ENCODE measurements around the gene GNAI1. TPM values are rescaled to one million over a fixed set of nuclear protein-coding genes. Genes with fewer than 3 reads are reported as not detected.

The GNAI1 gene
- total RNA-seq: 10 to 100 TPM; 27.3 to 32.4 TPM
- 100 to 1,000 TPM; 122 to 152 (median 138) TPM for polyA plus RNA-seq (ENCODE audit: insufficient read length in 6 of 6)
- long read RNA-seq, donor 1, full-length matches to known transcripts: 41 of 82 reads
- long read RNA-seq, donor 1, partial matches to known transcripts: 41 of 82 reads
- long read RNA-seq, donor 1, other reads (novel, unspliced or antisense): 0 of 82 reads
- long read RNA-seq, donor 2, full-length matches to known transcripts: 39 of 64 reads
- long read RNA-seq, donor 2, partial matches to known transcripts: 25 of 64 reads
- long read RNA-seq, donor 2, other reads (novel, unspliced or antisense): 0 of 64 reads
- long read RNA-seq, donor 3, full-length matches to known transcripts: 44 of 89 reads
- long read RNA-seq, donor 3, partial matches to known transcripts: 45 of 89 reads
- long read RNA-seq, donor 3, other reads (novel, unspliced or antisense): 0 of 89 reads
- long read RNA-seq, donor 4, full-length matches to known transcripts: 6 of 8 reads
- long read RNA-seq, donor 4, partial matches to known transcripts: 1 of 8 reads
- long read RNA-seq, donor 4, other reads (novel, unspliced or antisense): 1 of 8 reads
- long read RNA-seq, donor 5, full-length matches to known transcripts: 46 of 52 reads
- long read RNA-seq, donor 5, partial matches to known transcripts: 6 of 52 reads
- long read RNA-seq, donor 5, other reads (novel, unspliced or antisense): 0 of 52 reads
- long read RNA-seq, donor 6, full-length matches to known transcripts: 42 of 92 reads
- long read RNA-seq, donor 6, partial matches to known transcripts: 50 of 92 reads
- long read RNA-seq, donor 6, other reads (novel, unspliced or antisense): 0 of 92 reads
- long read RNA-seq, donor 7, full-length matches to known transcripts: 27 of 27 reads
- long read RNA-seq, donor 7, partial matches to known transcripts: 0 of 27 reads
- long read RNA-seq, donor 7, other reads (novel, unspliced or antisense): 0 of 27 reads
- long read RNA-seq, donor 8, full-length matches to known transcripts: 24 of 29 reads
- long read RNA-seq, donor 8, partial matches to known transcripts: 0 of 29 reads
- long read RNA-seq, donor 8, other reads (novel, unspliced or antisense): 5 of 29 reads
- long read RNA-seq, donor 9: 0 reads
- long read RNA-seq, donor 10, full-length matches to known transcripts: 1 of 1 reads
- long read RNA-seq, donor 10, partial matches to known transcripts: 0 of 1 reads
- long read RNA-seq, donor 10, other reads (novel, unspliced or antisense): 0 of 1 reads
- long read RNA-seq, donor 11, full-length matches to known transcripts: 41 of 100 reads
- long read RNA-seq, donor 11, partial matches to known transcripts: 54 of 100 reads
- long read RNA-seq, donor 11, other reads (novel, unspliced or antisense): 5 of 100 reads
- long read RNA-seq, donor 12, full-length matches to known transcripts: 33 of 33 reads
- long read RNA-seq, donor 12, partial matches to known transcripts: 0 of 33 reads
- long read RNA-seq, donor 12, other reads (novel, unspliced or antisense): 0 of 33 reads

GRCh38 chr7:80134536-80135308 is at the start of gene GNAI1:
TSS of gene GNAI1 (plus strand) at chr7:80134831. CDS start at chr7:80135161, 330 bp downstream.
- DNase-seq (peak; percentile 64 to 90 (median 80)), ATAC-seq (peak; percentile 87)
- H3K27me3 ChIP-seq: peaks cover 0 to 38% of the 10 kb centered on the region in 2 donors
- H3K4me1 ChIP-seq: peaks cover 10 to 24% of the 10 kb centered on the region in 2 donors
- H3K36me3 ChIP-seq: no peaks in the 10 kb centered on the region
- intact Hi-C loops (cut with DNase I): no loop called here
- TF ChIP-seq CTCF (IDR thresholded peaks at IDR 0.05): peak in 1 of 2 donors; percentile 31
- peak within 1 kb of the TSS; percentile 64 to 91 for H3K4me3 ChIP-seq
- no peaks in the 10 kb centered on the region for H3K9me3 ChIP-seq
- H3K27ac ChIP-seq: peak within 1 kb of the TSS; percentile 89 to 92

- DNase-seq (peak in 2 of 4 donors; percentile 46 to 49), ATAC-seq (peak; percentile 27)
- no peak overlapping the region for H3K4me3 ChIP-seq
- no peaks in the 10 kb centered on the region for H3K9me3 ChIP-seq
- H3K36me3 ChIP-seq: no peaks in the 10 kb centered on the region
- peaks cover 0 to 3% of the 10 kb centered on the region in 2 donors for H3K4me1 ChIP-seq
- intact Hi-C loops (cut with DNase I): no loop called here
- no peaks in the 10 kb centered on the region for H3K27me3 ChIP-seq
- no peak for TF ChIP-seq CTCF (IDR thresholded peaks at IDR 0.05)
- peak overlapping the region in 1 of 2 donors; percentile 57 for H3K27ac ChIP-seq
These were observed 47.4 kb upstream of the GNAI1 start for GRCh38 chr7:80087051-80087770.

- ATAC-seq: no peak
- Histone ChIP-seq H3K36me3 (no peaks in the 10 kb centered on the region), H3K4me1 (peaks cover 0 to 3% of the 10 kb centered on the region in 2 donors), H3K9me3 (no peaks in the 10 kb centered on the region), H3K27ac (peak overlapping the region in 1 of 2 donors; percentile 57), H3K27me3 (no peaks in the 10 kb centered on the region), H3K4me3 (no peak overlapping the region)
- intact Hi-C loops (cut with DNase I): no loop called here
- no peak for TF ChIP-seq CTCF (IDR thresholded peaks at IDR 0.05)
- DNase-seq: peak in 1 of 4 donors; percentile 22
These were observed 46.9 kb upstream of the GNAI1 start for GRCh38 chr7:80087771-80088170.

GRCh38 chr7:80088705-80089104 is 45.9 kb upstream of the GNAI1 start:
- intact Hi-C loops (cut with DNase I): no loop called here
- DNase-seq: peak in 2 of 4 donors; percentile 14 to 37
- ATAC-seq: peak; percentile 19
- H3K9me3 ChIP-seq: no peaks in the 10 kb centered on the region
- no peaks in the 10 kb centered on the region for H3K36me3 ChIP-seq
- no peak overlapping the region for H3K4me3 ChIP-seq
- H3K4me1 ChIP-seq: peaks cover 0 to 3% of the 10 kb centered on the region in 2 donors
- TF ChIP-seq CTCF (IDR thresholded peaks at IDR 0.05): no peak
- H3K27me3 ChIP-seq: no peaks in the 10 kb centered on the region
- peak overlapping the region in 1 of 2 donors; percentile 57 for H3K27ac ChIP-seq

Data from left lung (tissue), 14 donors.